GM21717 (cell line): ENCODE measurements around the gene LCN6.

Experiments used
- ATAC-seq: cut with Tn5 transposase; IDR thresholded peaks from one replicate; pipeline ENCODE4 v1.9.1; 2021; ENCODE audit warnings: mild to moderate bottlenecking, moderate library complexity; ENCODE audit not compliant: unreplicated experiment

LCN6 gene

DNA sequence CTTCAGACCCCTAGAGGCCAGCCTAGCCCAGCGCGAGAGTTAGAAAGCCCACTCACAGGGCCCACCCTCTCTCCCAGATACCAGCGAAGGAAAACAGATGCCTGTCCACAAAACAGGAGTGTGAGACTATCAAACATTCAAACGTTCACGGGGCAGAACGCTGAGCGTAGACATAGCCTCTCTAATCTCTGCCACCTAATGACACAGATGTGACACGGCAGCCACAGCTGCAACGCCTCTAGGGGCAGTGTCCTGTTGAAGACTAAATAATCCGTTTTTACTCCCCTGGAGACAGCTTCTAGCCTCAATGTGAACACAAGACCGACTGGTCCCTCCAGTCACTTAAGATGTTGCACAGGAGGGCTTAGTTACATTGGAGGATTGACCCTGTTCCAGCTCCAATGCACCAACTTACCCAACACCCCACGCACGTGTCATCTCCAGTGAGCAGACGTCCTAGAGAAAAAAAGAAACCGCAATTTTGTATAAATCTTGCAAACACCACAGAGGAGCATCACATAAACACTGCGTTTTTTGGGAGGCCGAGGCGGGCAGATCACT is 21.6 kb downstream of the LCN6 start:
- no peak for ATAC-seq

DNA sequence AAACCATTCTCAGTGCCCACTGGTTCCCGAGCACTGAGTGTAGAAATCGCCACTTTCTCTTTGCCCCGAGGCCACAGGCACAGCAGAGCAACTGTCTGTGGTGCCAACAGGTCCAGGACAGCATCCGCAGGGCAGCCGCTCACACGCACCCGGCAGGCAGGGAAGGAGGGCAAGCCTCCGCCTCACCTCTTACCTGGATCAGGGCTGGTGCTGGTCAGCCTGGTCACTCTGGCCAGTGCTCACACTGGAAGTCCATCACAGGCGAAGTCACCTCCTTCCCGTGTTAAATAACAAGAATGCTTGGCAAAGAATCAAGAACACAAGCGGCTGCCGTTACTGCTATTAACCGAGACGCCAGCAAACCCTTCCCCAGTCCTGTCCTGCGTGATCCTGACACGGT is 22.2 kb downstream of the LCN6 start:
- ATAC-seq, result no peak

- no peak for ATAC-seq
These were observed 22.7 kb downstream of the LCN6 start for GRCh38 chr9:136725612-136726011.

DNA sequence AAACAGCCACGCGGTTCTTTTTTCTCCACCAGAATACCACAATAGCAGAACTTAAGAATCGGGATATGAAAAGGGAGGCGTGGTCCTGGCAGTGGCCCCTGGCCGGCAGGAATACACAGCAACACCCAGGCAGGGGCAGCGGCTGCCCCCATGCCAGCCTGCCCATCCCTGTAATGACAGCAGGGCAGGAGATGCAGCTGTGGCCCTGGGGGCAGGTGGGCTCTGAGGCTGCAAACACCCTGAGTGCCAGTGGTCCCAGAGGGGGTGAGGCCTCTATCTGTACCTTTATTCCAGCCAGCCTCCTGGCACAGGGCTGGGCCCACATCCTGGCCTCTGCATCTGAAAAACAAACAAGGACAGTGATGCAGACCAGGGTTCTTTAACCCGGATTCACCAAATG is 23.6 kb downstream of the LCN6 start:
- ATAC-seq, result no peak

DNA sequence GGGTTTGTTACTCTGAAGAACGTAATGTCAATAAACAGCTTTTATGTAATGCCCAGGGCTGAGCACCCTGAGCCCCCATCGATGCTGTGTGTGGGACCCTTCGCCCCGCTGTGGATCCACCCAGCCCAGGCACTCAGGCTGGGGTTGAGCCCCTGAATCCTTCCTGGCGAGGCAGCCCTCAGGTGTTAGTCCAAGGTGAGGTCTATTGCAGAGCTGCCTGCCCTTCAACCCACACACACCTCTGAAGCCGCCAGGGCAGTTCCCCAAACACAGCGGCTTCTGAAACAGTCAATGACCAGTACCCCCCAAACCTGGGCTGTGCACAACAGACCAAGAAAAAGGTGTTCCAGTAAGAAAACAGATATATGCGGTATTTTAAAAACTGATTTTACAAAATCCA is 24.3 kb downstream of the LCN6 start:
- ATAC-seq, result no peak

DNA sequence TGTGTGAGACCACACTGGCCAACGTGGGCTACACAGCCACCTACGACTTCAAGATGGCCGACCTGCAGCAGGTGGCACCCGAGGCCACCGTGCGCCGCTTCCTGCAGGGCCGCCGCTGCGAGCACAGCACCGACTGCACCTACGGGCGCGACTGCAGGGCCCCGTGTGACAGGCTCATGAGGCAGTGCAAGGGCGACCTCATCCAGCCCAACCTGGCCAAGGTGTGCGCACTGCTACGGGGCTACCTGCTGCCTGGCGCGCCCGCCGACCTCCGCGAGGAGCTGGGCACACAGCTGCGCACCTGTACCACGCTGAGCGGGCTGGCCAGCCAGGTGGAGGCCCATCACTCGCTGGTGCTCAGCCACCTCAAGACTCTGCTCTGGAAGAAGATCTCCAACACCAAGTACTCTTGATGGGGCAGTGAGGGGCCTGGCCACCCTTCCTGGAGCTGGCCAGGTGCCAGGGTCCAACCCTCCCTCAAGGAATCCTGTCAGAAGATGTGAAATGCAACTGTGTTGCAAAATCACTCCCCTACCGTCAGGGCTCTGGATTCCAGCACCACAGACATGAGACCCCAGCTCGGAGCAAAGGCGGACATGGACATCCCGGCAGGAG is 24.9 kb downstream of the LCN6 start:
- ATAC-seq, result no peak

- no peak for ATAC-seq
These were observed 25.4 kb downstream of the LCN6 start for GRCh38 chr9:136722969-136723356.

- no peak for ATAC-seq
These were observed 26.0 kb downstream of the LCN6 start for GRCh38 chr9:136722093-136722968.

DNA sequence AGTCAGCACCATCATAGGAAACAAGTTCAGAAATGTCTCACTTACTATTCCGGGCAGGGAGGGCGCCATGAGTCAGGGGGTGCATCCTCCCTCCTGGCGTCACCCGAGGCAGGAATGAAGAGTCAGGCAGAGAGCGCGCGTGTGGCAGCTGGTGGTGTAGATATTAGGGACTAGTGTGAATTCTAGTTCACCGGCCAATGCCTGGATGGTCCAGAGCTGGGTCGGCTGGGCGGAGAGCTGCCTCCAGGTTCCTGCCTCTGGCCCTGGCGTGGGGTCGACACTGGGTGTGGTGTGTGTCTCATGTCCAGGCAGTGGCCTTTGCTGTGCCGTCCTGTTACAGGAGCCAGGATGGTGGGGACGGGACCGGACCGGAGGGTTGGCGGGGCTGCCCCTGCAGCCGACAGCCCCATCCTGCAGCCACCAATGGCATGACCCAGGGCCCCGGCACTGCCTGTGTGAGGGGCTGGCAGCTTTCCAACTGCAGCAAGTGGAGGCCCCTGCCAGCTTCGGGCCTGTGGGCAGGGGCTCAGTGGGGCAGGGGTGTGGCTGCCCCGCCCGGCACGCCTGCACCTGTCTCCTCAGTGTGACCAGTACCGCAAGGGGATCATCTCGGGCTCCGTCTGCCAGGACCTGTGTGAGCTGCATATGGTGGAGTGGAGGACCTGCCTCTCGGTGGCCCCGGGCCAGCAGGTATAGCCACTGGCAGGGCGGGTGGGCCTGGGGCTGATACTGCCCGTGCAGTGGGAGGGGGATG is 26.8 kb downstream of the LCN6 start:
- no peak for ATAC-seq

DNA sequence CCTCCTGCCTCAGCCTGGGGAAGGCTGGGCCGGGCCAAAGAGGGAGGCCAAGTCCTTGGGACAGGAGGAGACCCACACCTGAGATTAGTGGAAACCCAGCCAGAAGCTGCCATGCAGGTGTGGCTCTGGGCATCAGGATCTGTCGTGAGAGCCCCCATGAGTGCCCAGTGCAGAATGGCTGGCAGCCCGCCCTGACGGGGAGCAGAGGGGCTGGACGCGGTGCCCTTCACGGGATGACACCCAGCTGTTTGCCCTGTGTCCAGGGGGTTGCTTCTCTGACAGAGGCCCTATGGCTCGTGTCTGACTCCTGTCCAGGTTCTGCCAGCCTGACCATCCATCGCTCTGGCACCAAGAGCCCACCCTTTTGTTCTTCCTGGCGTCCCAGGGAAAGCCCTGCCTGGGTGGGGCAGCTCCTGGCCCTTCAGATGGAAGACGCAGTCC is 27.4 kb downstream of the LCN6 start:
- ATAC-seq, result no peak

DNA sequence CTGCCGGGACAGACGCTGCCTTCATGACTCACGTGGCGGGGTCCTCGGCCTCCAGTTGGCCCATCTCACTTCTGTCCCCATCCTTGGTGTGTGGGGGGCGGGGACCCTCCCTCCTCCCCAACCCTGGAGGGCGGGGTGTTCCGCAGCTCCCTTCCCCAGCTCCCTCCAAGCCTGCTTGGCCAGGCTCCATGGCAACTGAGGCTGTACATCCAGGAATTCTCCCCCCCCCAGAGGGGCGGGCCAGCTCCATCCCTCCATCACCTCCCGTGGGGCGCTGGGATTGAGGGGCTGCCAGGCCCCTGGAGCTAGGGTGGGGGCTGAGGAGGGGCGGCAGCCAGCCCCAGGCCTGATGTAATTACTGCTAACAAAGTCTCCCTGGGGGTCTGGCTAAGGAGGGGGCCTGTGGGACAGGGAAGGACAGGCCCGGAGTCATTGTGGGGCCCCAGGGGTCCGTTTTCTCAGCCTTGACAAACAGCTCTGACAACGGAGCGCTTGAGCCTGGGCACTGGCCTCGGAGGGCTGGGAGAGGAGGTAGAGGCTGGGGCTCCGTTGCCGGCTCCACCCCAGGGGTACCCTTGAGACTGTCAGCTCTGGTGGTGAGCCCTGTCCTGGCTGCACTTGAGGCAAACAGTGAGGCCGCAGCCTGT is 28.0 kb downstream of the LCN6 start:
- no peak for ATAC-seq

DNA sequence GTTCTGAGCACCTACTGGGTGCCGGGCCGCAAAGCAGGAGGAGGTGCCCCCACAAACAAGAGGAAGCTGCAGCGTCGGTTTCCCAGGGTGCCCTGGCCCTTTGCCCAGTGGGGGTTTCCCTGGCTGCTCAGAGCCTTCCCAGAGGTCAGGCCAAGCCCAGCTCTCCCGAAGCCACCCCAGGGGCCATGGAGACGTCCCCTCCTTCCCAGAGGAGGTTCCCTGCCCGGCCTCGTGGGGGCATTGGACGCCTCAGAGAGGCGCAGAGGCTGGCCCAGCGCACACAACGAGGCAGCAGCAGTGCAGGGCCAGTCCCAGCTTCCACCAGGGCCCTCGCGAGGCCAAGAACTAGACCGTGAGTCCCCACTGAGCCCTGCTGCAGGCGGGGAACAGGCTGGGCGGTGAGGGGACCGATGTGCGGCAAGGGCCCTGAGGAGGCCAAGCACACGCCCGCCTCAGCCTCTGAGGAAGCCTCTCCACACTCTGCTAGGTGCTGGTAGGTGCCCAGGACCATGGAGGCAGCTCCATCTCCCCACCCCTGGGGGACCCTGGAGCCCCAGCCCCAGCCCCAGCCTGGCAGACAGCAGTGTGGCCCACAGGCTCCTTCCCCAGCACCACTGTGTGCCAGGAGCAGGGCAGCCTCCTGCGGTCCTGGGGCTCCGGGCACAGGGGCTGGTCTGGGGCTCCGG is 29.0 kb downstream of the LCN6 start:
- ATAC-seq, result no peak

DNA sequence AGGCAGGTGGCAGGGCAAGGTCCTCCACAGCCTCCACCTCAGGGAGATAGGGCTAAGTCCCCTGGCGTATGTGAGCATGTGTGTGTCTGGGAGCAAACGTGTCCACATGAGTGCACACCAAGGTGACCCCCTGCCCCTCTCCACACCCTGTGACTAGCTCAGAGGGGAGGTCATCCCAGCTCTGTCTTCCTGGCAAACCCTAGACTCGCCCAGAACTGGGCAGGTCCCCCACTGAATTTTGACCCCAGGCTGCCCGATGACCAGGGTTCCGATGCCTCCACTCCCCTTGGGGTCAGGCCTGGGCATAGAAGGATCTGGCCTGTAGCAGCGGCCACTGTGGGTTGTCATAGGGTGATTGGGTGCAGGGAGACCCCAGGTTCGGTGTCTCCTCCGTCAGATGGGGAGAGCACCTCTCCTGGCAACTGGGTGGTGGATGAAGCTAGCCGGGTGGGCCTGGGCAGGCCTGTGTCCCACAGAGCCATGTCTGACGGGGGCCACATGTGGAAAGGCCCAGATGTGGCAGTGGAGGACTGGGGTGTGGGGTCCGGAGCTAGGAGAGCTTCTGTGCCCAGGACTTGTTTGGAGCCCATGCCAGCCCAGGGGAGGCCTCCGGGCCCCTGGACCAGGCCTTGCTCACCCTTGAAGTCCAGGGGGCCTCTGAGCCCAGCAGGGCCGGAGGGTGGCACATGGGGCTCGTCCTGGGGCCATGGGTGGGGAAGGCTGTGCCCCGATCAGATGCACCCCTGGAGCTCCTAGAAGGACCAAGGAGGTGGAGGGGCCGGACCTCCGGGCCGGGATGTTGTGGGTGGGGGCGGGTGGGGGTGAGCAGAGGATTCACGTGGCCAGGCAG is 29.8 kb downstream of the LCN6 start:
- ATAC-seq, result no peak

- no peak for ATAC-seq
These were observed 30.9 kb downstream of the LCN6 start for GRCh38 chr9:136717399-136717798.

DNA sequence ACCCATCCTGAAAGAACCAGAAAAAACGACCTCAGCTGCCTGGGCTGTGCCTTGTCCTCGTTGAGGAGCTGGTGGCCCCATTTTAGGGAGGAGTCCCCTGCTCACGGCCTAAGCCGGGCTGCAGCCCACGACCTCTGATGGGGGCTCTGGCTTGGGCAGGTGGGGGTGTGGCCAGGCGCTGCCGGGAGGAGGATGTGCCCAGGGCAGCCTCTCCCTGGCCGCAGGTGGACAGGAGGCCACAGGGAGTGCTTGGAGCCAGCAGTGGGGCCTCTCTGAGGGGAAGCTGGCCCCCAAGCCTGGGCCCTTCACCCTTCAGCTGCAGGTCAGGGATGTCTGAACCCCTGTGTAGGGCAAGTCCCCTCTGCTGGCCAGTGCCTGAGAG is 33.4 kb downstream of the LCN6 start:
- no peak for ATAC-seq

GRCh38 chr9:136714096-136714892 is 34.0 kb downstream of the LCN6 start:
- ATAC-seq, result no peak

DNA sequence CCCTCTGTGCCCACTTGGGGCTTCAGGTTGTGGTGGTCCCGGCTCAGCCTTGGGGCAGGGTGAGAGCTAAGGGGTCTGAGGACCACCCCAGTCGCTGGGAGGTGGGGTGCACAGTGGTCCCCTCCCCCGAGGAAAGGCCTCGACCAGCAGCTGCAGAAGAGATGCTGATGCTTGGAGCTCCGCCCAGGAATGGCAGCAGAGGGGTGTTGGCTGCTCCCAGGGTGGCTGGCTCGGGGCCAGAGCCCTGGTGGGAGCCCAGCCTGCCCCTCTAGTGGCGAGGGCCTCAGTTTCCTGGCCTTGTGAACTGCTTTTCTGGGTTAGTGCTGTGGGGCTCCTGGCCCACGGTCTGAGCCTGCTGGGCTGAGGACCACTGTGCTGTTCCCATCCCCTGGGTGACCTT is 34.8 kb downstream of the LCN6 start:
- no peak for ATAC-seq

DNA sequence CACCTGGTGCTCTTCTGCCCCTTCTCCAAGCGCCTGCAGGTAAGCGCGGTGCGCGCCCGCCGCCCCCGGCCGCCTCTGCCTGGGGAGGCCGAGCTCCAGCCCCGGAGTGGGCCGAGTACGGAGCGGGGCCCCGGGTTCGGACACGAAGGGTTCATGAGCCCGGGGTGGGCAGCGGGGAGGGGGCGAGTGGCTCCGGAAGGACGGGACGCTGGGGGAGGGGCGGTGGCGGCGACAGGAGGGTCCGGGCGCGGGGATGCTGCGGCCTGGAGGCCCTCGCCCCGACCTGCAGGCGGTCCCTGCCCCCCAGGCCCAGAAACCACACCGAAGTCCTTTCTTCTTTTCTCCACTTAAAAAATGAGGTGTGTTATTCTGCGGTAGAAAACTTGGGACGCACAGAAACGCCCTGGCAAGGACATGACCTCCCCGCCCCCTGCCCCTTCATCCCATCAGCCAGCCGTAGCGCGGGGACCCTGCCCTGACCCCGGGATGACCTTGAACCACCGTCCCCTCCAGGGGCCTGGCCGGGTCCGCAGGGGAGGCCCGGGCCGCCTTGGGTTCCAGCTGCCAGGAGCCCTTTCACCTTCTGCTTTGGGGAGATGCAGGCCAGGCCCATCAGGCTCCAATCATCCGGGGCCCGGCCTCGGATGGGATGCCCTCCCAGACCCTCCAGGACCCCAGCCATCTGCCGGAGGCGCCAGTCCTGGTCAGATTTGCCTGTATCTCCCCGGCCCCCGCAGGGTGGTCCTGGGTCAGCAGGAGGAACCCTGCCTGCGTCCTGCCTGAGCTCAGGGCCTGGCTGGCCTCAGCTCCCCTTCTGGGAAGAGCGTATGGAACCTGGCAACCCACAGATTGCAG is 35.4 kb downstream of the LCN6 start:
- ATAC-seq, result no peak
